ENCODE results near the gene SRSF5.

Gene SRSF5

GRCh38 chr14:69755296-69755695, 11.6 kb upstream of the SRSF5 start:
- Mint-ChIP-seq H3K27me3 (no peaks in the 10 kb centered on the region), H3K36me3 (ENCODE audit: insufficient read depth) (no peaks in the 10 kb centered on the region), H3K9me3 (no peaks in the 10 kb centered on the region), H3K4me1 (ENCODE audit: low read depth in 2 of 2) (no peaks in the 10 kb centered on the region), H3K27ac (no peak overlapping the region), H3K4me3 (no peak overlapping the region)
- ATAC-seq (replicated peaks) (no peak), DNase-seq (no peak)

GRCh38 chr14:69755784-69756183, 11.2 kb upstream of the SRSF5 start:
- ATAC-seq (replicated peaks): no peak
- Mint-ChIP-seq H3K4me3 (no peak overlapping the region), H3K4me1 (ENCODE audit: low read depth in 2 of 2) (no peaks in the 10 kb centered on the region), H3K9me3 (no peaks in the 10 kb centered on the region), H3K27ac (no peak overlapping the region), H3K36me3 (ENCODE audit: insufficient read depth) (no peaks in the 10 kb centered on the region), H3K27me3 (no peaks in the 10 kb centered on the region)
- no peak for DNase-seq

- no peaks in the 10 kb centered on the region for H3K4me1 Mint-ChIP-seq (ENCODE audit: low read depth in 2 of 2)
- no peak for DNase-seq
- no peak overlapping the region for H3K4me3 Mint-ChIP-seq
Measured at GRCh38 chr14:69756298-69756697, 10.6 kb upstream of the SRSF5 start.

GRCh38 chr14:69760810-69761209, 6.1 kb upstream of the SRSF5 start:
- ATAC-seq (replicated peaks): no peak
- no peak overlapping the region for H3K4me3 Mint-ChIP-seq
- no peak overlapping the region for H3K27ac Mint-ChIP-seq
- peaks cover 5% of the 10 kb centered on the region for H3K36me3 Mint-ChIP-seq (ENCODE audit: insufficient read depth)
- H3K4me1 Mint-ChIP-seq (ENCODE audit: low read depth in 2 of 2): peaks cover 0 to 2% of the 10 kb centered on the region in 2 donors
- H3K9me3 Mint-ChIP-seq: no peaks in the 10 kb centered on the region
- H3K27me3 Mint-ChIP-seq: no peaks in the 10 kb centered on the region
- no peak for DNase-seq

More at GRCh38 chr14:69756298-69756697, 10.6 kb upstream of the SRSF5 start:
- ATAC-seq (replicated peaks): no peak
- H3K36me3 Mint-ChIP-seq (ENCODE audit: insufficient read depth): no peaks in the 10 kb centered on the region
- no peaks in the 10 kb centered on the region for H3K27me3 Mint-ChIP-seq
- no peak overlapping the region for H3K27ac Mint-ChIP-seq
- no peaks in the 10 kb centered on the region for H3K9me3 Mint-ChIP-seq

- Mint-ChIP-seq H3K27ac (no peak overlapping the region), H3K4me1 (ENCODE audit: low read depth in 2 of 2) (peaks cover 22 to 26% of the 10 kb centered on the region in 2 donors), H3K27me3 (no peaks in the 10 kb centered on the region), H3K9me3 (no peaks in the 10 kb centered on the region), H3K36me3 (ENCODE audit: insufficient read depth) (peaks cover 37% of the 10 kb centered on the region), H3K4me3 (no peak overlapping the region)
- no peak for DNase-seq
- no peak for ATAC-seq (replicated peaks)
Measured at GRCh38 chr14:69763761-69764510, 3.0 kb upstream of the SRSF5 start.

- no peaks in the 10 kb centered on the region for H3K9me3 Mint-ChIP-seq
- peaks cover 46 to 49% of the 10 kb centered on the region in 2 donors for H3K4me1 Mint-ChIP-seq (ENCODE audit: low read depth in 2 of 2)
- H3K36me3 Mint-ChIP-seq (ENCODE audit: insufficient read depth): peaks cover 69% of the 10 kb centered on the region
Measured at GRCh38 chr14:69767369-69767999, 542 bp downstream of the SRSF5 start.

GRCh38 chr14:69768873-69769272, 1.9 kb downstream of the SRSF5 start:
- Mint-ChIP-seq H3K4me1 (ENCODE audit: low read depth in 2 of 2) (peaks cover 52 to 62% of the 10 kb centered on the region in 2 donors), H3K9me3 (no peaks in the 10 kb centered on the region), H3K27ac (peak overlapping the region; percentile 99 to 100), H3K36me3 (ENCODE audit: insufficient read depth) (peaks cover 82% of the 10 kb centered on the region), H3K4me3 (peak overlapping the region; percentile 97 to 100), H3K27me3 (no peaks in the 10 kb centered on the region)
- DNase-seq: no peak
- ATAC-seq (replicated peaks): no peak

More at GRCh38 chr14:69767369-69767999, 542 bp downstream of the SRSF5 start:
- peak overlapping the region; percentile 99 to 100 for H3K27ac Mint-ChIP-seq
- DNase-seq (peak; percentile 83 to 88 (median 88)), ATAC-seq (replicated peaks) (peak; percentile 65)
- peak overlapping the region; percentile 97 to 100 for H3K4me3 Mint-ChIP-seq
- no peaks in the 10 kb centered on the region for H3K27me3 Mint-ChIP-seq

GRCh38 chr14:69769623-69770022, 2.7 kb downstream of the SRSF5 start:
- Mint-ChIP-seq H3K27ac (peak overlapping the region; percentile 71 to 92), H3K27me3 (no peaks in the 10 kb centered on the region), H3K36me3 (ENCODE audit: insufficient read depth) (peaks cover 90% of the 10 kb centered on the region), H3K4me3 (peak overlapping the region; percentile 45 to 64), H3K9me3 (no peaks in the 10 kb centered on the region), H3K4me1 (ENCODE audit: low read depth in 2 of 2) (peaks cover 52 to 67% of the 10 kb centered on the region in 2 donors)
- ATAC-seq (replicated peaks) (no peak), DNase-seq (peak in 1 of 3 experiments; percentile 16)

GRCh38 chr14:69770559-69770958, 3.6 kb downstream of the SRSF5 start:
- Mint-ChIP-seq H3K36me3 (ENCODE audit: insufficient read depth) (peaks cover 99% of the 10 kb centered on the region), H3K4me1 (ENCODE audit: low read depth in 2 of 2) (peaks cover 57 to 74% of the 10 kb centered on the region in 2 donors), H3K27me3 (no peaks in the 10 kb centered on the region), H3K9me3 (no peaks in the 10 kb centered on the region), H3K4me3 (peak overlapping the region; percentile 45 to 64), H3K27ac (peak overlapping the region; percentile 71 to 92)
- DNase-seq (no peak), ATAC-seq (replicated peaks) (no peak)

GRCh38 chr14:69771136-69771535, 4.2 kb downstream of the SRSF5 start:
- Mint-ChIP-seq H3K36me3 (ENCODE audit: insufficient read depth) (peaks cover 100% of the 10 kb centered on the region), H3K27me3 (no peaks in the 10 kb centered on the region), H3K4me3 (peak overlapping the region in 1 of 2 donors; percentile 64), H3K4me1 (ENCODE audit: low read depth in 2 of 2) (peaks cover 59 to 80% of the 10 kb centered on the region in 2 donors), H3K27ac (peak overlapping the region; percentile 71 to 92), H3K9me3 (no peaks in the 10 kb centered on the region)
- DNase-seq (no peak), ATAC-seq (replicated peaks) (no peak)

- H3K27me3 Mint-ChIP-seq: no peaks in the 10 kb centered on the region
Measured at GRCh38 chr14:69772082-69773017, 5.4 kb downstream of the SRSF5 start.

GRCh38 chr14:69773571-69774276, 6.8 kb downstream of the SRSF5 start:
- H3K4me1 Mint-ChIP-seq (ENCODE audit: low read depth in 2 of 2): peaks cover 53 to 84% of the 10 kb centered on the region in 2 donors
- H3K9me3 Mint-ChIP-seq: no peaks in the 10 kb centered on the region
- no peak for DNase-seq
- H3K4me3 Mint-ChIP-seq: peak overlapping the region; percentile 49 to 54
- H3K36me3 Mint-ChIP-seq (ENCODE audit: insufficient read depth): peaks cover 99% of the 10 kb centered on the region
- H3K27me3 Mint-ChIP-seq: no peaks in the 10 kb centered on the region
- ATAC-seq (replicated peaks): peak; percentile 37
- H3K27ac Mint-ChIP-seq: peak overlapping the region; percentile 83 to 88

More at GRCh38 chr14:69772082-69773017, 5.4 kb downstream of the SRSF5 start:
- H3K27ac Mint-ChIP-seq: peak overlapping the region; percentile 84 to 93
- peaks cover 62 to 85% of the 10 kb centered on the region in 2 donors for H3K4me1 Mint-ChIP-seq (ENCODE audit: low read depth in 2 of 2)
- ATAC-seq (replicated peaks) (peak; percentile 1), DNase-seq (peak in 1 of 3 experiments; percentile 23)
- H3K4me3 Mint-ChIP-seq: peak overlapping the region; percentile 41 to 45
- peaks cover 100% of the 10 kb centered on the region for H3K36me3 Mint-ChIP-seq (ENCODE audit: insufficient read depth)
- H3K9me3 Mint-ChIP-seq: no peaks in the 10 kb centered on the region
